PC-3 (cell line): ENCODE results near the gene ENDOV.

Experiments
- CTCF ChIP-seq: fragments of 300-600 bp; sonication (generic); conservative IDR thresholded peaks from 2 replicates; pipeline ENCODE4 v1.5.1; 2017; ENCODE audit warnings: antibody characterized with exemption, low read depth, mild to moderate bottlenecking, low read length
- EZH2 ChIP-seq: fragments of 300-600 bp; sonication (generic); IDR thresholded peaks from one replicate; pipeline ENCODE4 v1.6.1; 2017; ENCODE audit warnings: antibody characterized with exemption, mild to moderate bottlenecking, low read length; ENCODE audit not compliant: unreplicated experiment

GRCh38 chr17:80397034-80397387, 18.0 kb upstream of the ENDOV start:
- TF ChIP-seq CTCF, result no peak
- TF ChIP-seq EZH2, result no peak
